Measurements from ENCODE around the gene CYP1A1. TPM values are rescaled to one million over a fixed set of nuclear protein-coding genes. Genes with fewer than 3 reads are reported as not detected.

Gene CYP1A1
- total and polyA plus RNA-seq, 2 of the 13 experiments (the other 11 are each of a cell fraction or from before 2014, with no cell fraction given): 7.9 to 8.0 TPM

GRCh38 chr15:74730619-74731316 lies 5.4 kb upstream of the CYP1A1 start (continued):
- TF ChIP-seq ZBTB10 (CRISPR knock-in tag; IDR thresholded peaks at IDR 0.05; ENCODE audit: borderline replicate concordance) (0 out of 2 replicates have a peak, but pooled peaks have one; percentile 70), CBX5 (CRISPR knock-in tag; IDR thresholded peaks at IDR 0.05; ENCODE audit: borderline replicate concordance) (peak; percentile 36; the same call in 1 of the 2 replicates), ZNF703 (CRISPR knock-in tag; IDR thresholded peaks at IDR 0.05; ENCODE audit: borderline replicate concordance) (no peak), TRIM24 (CRISPR knock-in tag; IDR thresholded peaks at IDR 0.05) (no peak), NR2F2 (IDR thresholded peaks at IDR 0.05; ENCODE audit: borderline replicate concordance, low read depth) (peak; percentile 88), TMF1 (CRISPR knock-in tag; IDR thresholded peaks at IDR 0.05; ENCODE audit: low read depth) (peak; percentile 56; the same call in 1 of the 2 replicates), ZNF674 (CRISPR knock-in tag; IDR thresholded peaks at IDR 0.05; ENCODE audit: low read depth) (no peak), ZNF225 (CRISPR knock-in tag; IDR thresholded peaks at IDR 0.05) (no peak), NFAT5 (CRISPR knock-in tag; IDR thresholded peaks at IDR 0.05) (no peak), ZNF274 (CRISPR knock-in tag; IDR thresholded peaks at IDR 0.05) (no peak), DMAP1 (CRISPR knock-in tag; IDR thresholded peaks at IDR 0.05) (peak; percentile 55), RCOR2 (CRISPR knock-in tag; IDR thresholded peaks at IDR 0.05) (peak; percentile 86), KDM4B (CRISPR knock-in tag; IDR thresholded peaks at IDR 0.05) (peak; percentile 55; the same call in 1 of the 2 replicates), HDAC2 (CRISPR knock-in tag; IDR thresholded peaks at IDR 0.05) (peak; percentile 85; the same call in 1 of the 2 replicates), THAP11 (CRISPR knock-in tag; IDR thresholded peaks at IDR 0.05) (peak; percentile 76), ESRRA (CRISPR knock-in tag; IDR thresholded peaks at IDR 0.05; ENCODE audit: low read depth) (peak; percentile 94), POGZ (CRISPR knock-in tag; IDR thresholded peaks at IDR 0.05) (peak; percentile 91), ZSCAN29 (CRISPR knock-in tag; conservative IDR thresholded peaks at IDR 0.05) (0 out of 2 replicates have a peak, but pooled peaks have one; percentile 76), ZBTB20 (CRISPR knock-in tag; IDR thresholded peaks at IDR 0.05; ENCODE audit: borderline replicate concordance, low read depth) (peak; percentile 76; the same call in 1 of the 2 replicates), MAFG (CRISPR knock-in tag; IDR thresholded peaks at IDR 0.05) (no peak), ZNF10 (CRISPR knock-in tag; IDR thresholded peaks at IDR 0.05; ENCODE audit: borderline replicate concordance, low read depth) (no peak), RXRA (CRISPR knock-in tag; IDR thresholded peaks at IDR 0.05) (peak; percentile 88), RNF2 (conservative IDR thresholded peaks at IDR 0.05; ENCODE audit: low read depth) (0 out of 2 replicates have a peak, but pooled peaks have one; percentile 38), ZNF644 (CRISPR knock-in tag; IDR thresholded peaks at IDR 0.05; ENCODE audit: low read depth) (peak; percentile 73), ZNF615 (CRISPR knock-in tag; IDR thresholded peaks at IDR 0.05; ENCODE audit: borderline replicate concordance) (no peak)
